H9 (cell line): ENCODE measurements around the gene GM2A. TPM values are rescaled to one million over a fixed set of nuclear protein-coding genes. Genes with fewer than 3 reads are reported as not detected.
A peak's percentile ranks its signal among the peaks of the same experiment; 100 is the strongest.

Source experiments
- DNase-seq: peaks from one replicate; pipeline ENCODE4 v3.0.0-alpha.2; 2017
- H2AFZ ChIP-seq: one replicate; pipeline ENCODE4 v1.6.1; 2013; ENCODE audit warnings: mild to moderate bottlenecking, low read length, control low read depth, moderate library complexity
- H2AK5ac ChIP-seq: 2 replicates; pipeline ENCODE4 v1.6.1; 2013; ENCODE audit warnings: low read length, control low read depth, mixed read lengths; ENCODE audit not compliant: insufficient read length
- H2BK120ac ChIP-seq: one replicate; pipeline ENCODE4 v1.6.1; 2013; ENCODE audit warnings: low read depth, mild to moderate bottlenecking, low read length, control low read depth, inconsistent platforms; ENCODE audit not compliant: poor library complexity, severe bottlenecking
- H2BK12ac ChIP-seq: 2 replicates; pipeline ENCODE4 v1.6.1; 2013; ENCODE audit warnings: low read length, control low read depth, mixed read lengths, low read depth; ENCODE audit not compliant: insufficient read length
- H2BK15ac ChIP-seq: 2 replicates; pipeline ENCODE4 v1.6.1; 2013; ENCODE audit warnings: low read depth, low read length, control low read depth
- H2BK20ac ChIP-seq: one replicate; pipeline ENCODE4 v1.6.1; 2013; ENCODE audit warnings: low read depth, mild to moderate bottlenecking, low read length, control low read depth, inconsistent platforms; ENCODE audit not compliant: poor library complexity, severe bottlenecking
- H2BK5ac ChIP-seq: 2 replicates; pipeline ENCODE4 v1.6.1; 2013; ENCODE audit warnings: low read length, control low read depth, mixed read lengths; ENCODE audit not compliant: insufficient read length
- H3K14ac ChIP-seq: 2 replicates; pipeline ENCODE4 v1.6.1; 2013; ENCODE audit warnings: low read length, control low read depth; ENCODE audit not compliant: insufficient read depth
- H3K18ac ChIP-seq: 2 replicates; pipeline ENCODE4 v1.6.1; 2013; ENCODE audit warnings: low read depth, mild to moderate bottlenecking, mixed read lengths, low read length, control low read depth; ENCODE audit not compliant: insufficient read length
- H3K23ac ChIP-seq: 2 replicates; pipeline ENCODE4 v1.6.1; 2013; ENCODE audit warnings: low read length, control low read depth, mixed read lengths, low read depth; ENCODE audit not compliant: insufficient read length
- H3K23me2 ChIP-seq: 2 replicates; pipeline ENCODE4 v1.6.1; 2013; ENCODE audit warnings: low read depth, mild to moderate bottlenecking, mixed read lengths, low read length, control low read depth; ENCODE audit not compliant: insufficient read length, poor library complexity, severe bottlenecking
- H3K27ac ChIP-seq: 2 replicates; pipeline ENCODE4 v1.5.1; 2013; ENCODE audit warnings: low read length, control low read depth, mixed read lengths, low read depth; ENCODE audit not compliant: insufficient read length
- H3K27me3 ChIP-seq: 2 replicates; pipeline ENCODE4 v1.6.1; 2013; ENCODE audit warnings: low read length, control low read depth, inconsistent platforms; ENCODE audit not compliant: insufficient read depth
- H3K4ac ChIP-seq: 2 replicates; pipeline ENCODE4 v1.6.1; 2013; ENCODE audit warnings: low read depth, mild to moderate bottlenecking, control low read depth, inconsistent platforms, low read length, moderate library complexity
- H3K4me1 ChIP-seq: 2 replicates; pipeline ENCODE4 v1.6.1; 2013; ENCODE audit warnings: low read length, control low read depth, inconsistent platforms; ENCODE audit not compliant: insufficient read depth
- H3K4me2 ChIP-seq: 2 replicates; pipeline ENCODE4 v1.6.1; 2013; ENCODE audit warnings: low read length, control low read depth, mixed read lengths; ENCODE audit not compliant: insufficient read length, insufficient read depth
- H3K56ac ChIP-seq: 2 replicates; pipeline ENCODE4 v1.6.1; 2013; ENCODE audit warnings: low read depth, mild to moderate bottlenecking, mixed read lengths, low read length, control low read depth; ENCODE audit not compliant: insufficient read length
- H3K79me1 ChIP-seq: 2 replicates; pipeline ENCODE4 v1.6.1; 2013; ENCODE audit warnings: low read depth, mild to moderate bottlenecking, moderate library complexity, low read length, control low read depth, inconsistent platforms; ENCODE audit not compliant: insufficient read depth, poor library complexity, severe bottlenecking
- H3K79me2 ChIP-seq: 2 replicates; pipeline ENCODE4 v1.6.1; 2013; ENCODE audit warnings: low read length, control low read depth, inconsistent platforms; ENCODE audit not compliant: insufficient read depth
- H3K9ac ChIP-seq: 2 replicates; pipeline ENCODE4 v1.6.1; 2013; ENCODE audit warnings: low read length, control low read depth, mixed read lengths; ENCODE audit not compliant: insufficient read length; ENCODE audit errors: extremely low read depth
- H3K9me3 ChIP-seq: one replicate; pipeline ENCODE4 v1.6.1; 2013; ENCODE audit warnings: low read depth, low read length, inconsistent platforms; ENCODE audit not compliant: control insufficient read depth
- H3T11ph ChIP-seq: one replicate; pipeline ENCODE4 v1.6.1; 2013; ENCODE audit warnings: mild to moderate bottlenecking, low read length, control low read depth, inconsistent platforms
- H4K20me1 ChIP-seq: one replicate; pipeline ENCODE4 v1.6.1; 2013; ENCODE audit not compliant: control insufficient read depth, insufficient read length, insufficient read depth
- H4K5ac ChIP-seq: 2 replicates; pipeline ENCODE4 v1.6.1; 2013; ENCODE audit warnings: low read depth, mild to moderate bottlenecking, mixed read lengths, low read length, control low read depth; ENCODE audit not compliant: insufficient read length
- H4K8ac ChIP-seq: replicated peaks from 2 replicates; pipeline ENCODE4 v1.6.1; 2013; ENCODE audit warnings: low read length, control low read depth, mixed read lengths, low read depth; ENCODE audit not compliant: insufficient read length
- H4K91ac ChIP-seq: 2 replicates; pipeline ENCODE4 v1.6.1; 2013; ENCODE audit warnings: low read depth, mild to moderate bottlenecking, moderate library complexity, mixed read lengths, low read length, control low read depth; ENCODE audit not compliant: insufficient read length
- H3K27ac Mint-ChIP-seq, 3 experiments: 2 replicates in 2 of 3; 3 replicates in 1 of 3; pipeline ENCODE4 v1.8.0; 2020 to 2021; ENCODE audit warnings: mixed read lengths in 3 of 3, mild to moderate bottlenecking in 1 of 3, moderate library complexity in 1 of 3
- H3K27me3 Mint-ChIP-seq: 2 replicates; pipeline ENCODE4 v1.8.0; 2021; ENCODE audit warnings: low read depth, mild to moderate bottlenecking, moderate library complexity, mixed read lengths
- H3K36me3 Mint-ChIP-seq, 3 experiments: 2 replicates in 2 of 3; 3 replicates in 1 of 3; pipeline ENCODE4 v1.8.0; 2020 to 2021; ENCODE audit warnings: low read depth in 3 of 3, mixed read lengths in 3 of 3; ENCODE audit not compliant: insufficient read depth in 1 of 3
- H3K4me1 Mint-ChIP-seq, 2 experiments: 2 replicates each; pipeline ENCODE4 v1.8.0; 2020; ENCODE audit warnings: mixed read lengths in 2 of 2
- H3K4me3 Mint-ChIP-seq, 2 experiments: 2 replicates in 1 of 2; 3 replicates in 1 of 2; pipeline ENCODE4 v1.8.0; 2020 to 2021; ENCODE audit warnings: mild to moderate bottlenecking in 2 of 2, mixed read lengths in 2 of 2, moderate library complexity in 1 of 2
- H3K9me3 Mint-ChIP-seq, 2 experiments: 2 replicates in 1 of 2; 3 replicates in 1 of 2; pipeline ENCODE4 v1.8.0; 2020; ENCODE audit warnings: mild to moderate bottlenecking in 2 of 2, mixed read lengths in 2 of 2, moderate library complexity in 1 of 2
- CTCF ChIP-seq: fragments of 200-600 bp; sonication (generic); conservative IDR thresholded peaks from 3 replicates; pipeline ENCODE4 v1.8.0; 2021; ENCODE audit warnings: antibody characterized with exemption, mild to moderate bottlenecking
- WGBS: extraction: QIAGEN DNeasy Blood & Tissue Kit; methylation state at CpG from one replicate; pipeline ENCODE4 v1.1.7; 2013; ENCODE audit warnings: missing lambda C conversion rate, low lambda C conversion rate, mixed read lengths; ENCODE audit not compliant: insufficient read length; ENCODE audit errors: extremely low coverage; 5-methylcytosine and 5-hydroxymethylcytosine counted together
- total RNA-seq: library from RNA; stranded (reverse); gene quantifications from 2 replicates; pipeline ENCODE4 v1.2.1, GENCODE V29; 2021

Gene GM2A
- total RNA-seq, 1 experiment from 2014 or later: 27.8 TPM

GRCh38 chr5:151284392-151284967 is 31.5 kb downstream of the GM2A start:
- H3K79me1 ChIP-seq: no peaks in the 10 kb centered on the region
- H3K9ac ChIP-seq: no peak overlapping the region
- no peaks in the 10 kb centered on the region for H3K23me2 ChIP-seq
- no peak overlapping the region for H3K4me3 Mint-ChIP-seq
- H3K4me1 ChIP-seq: peaks cover 6% of the 10 kb centered on the region; the same call in 1 of the 2 replicates
- no peak overlapping the region for H3K27ac ChIP-seq
- H3K79me2 ChIP-seq: no peaks in the 10 kb centered on the region
- no peaks in the 10 kb centered on the region; the same call in 1 of the 2 replicates for H3K27me3 Mint-ChIP-seq
- H3K9me3 ChIP-seq: no peaks in the 10 kb centered on the region
- no peak overlapping the region for H4K91ac ChIP-seq
- H3K27ac Mint-ChIP-seq: no peak overlapping the region
- no peak overlapping the region for H3K14ac ChIP-seq
- no peak overlapping the region for H3T11ph ChIP-seq
- H3K9me3 Mint-ChIP-seq: no peaks in the 10 kb centered on the region; a peak in 1 of 5 replicates
- H4K20me1 ChIP-seq: no peaks in the 10 kb centered on the region
- H3K23ac ChIP-seq: no peak overlapping the region
- H2BK15ac ChIP-seq: no peak overlapping the region
- no peak overlapping the region for H3K4me2 ChIP-seq
- H3K36me3 Mint-ChIP-seq: no peaks in the 10 kb centered on the region
- H3K56ac ChIP-seq: no peak overlapping the region
- no peak overlapping the region for H2AK5ac ChIP-seq
- H2AFZ ChIP-seq: no peak overlapping the region
- H4K5ac ChIP-seq: no peak overlapping the region
- H4K8ac ChIP-seq: no peak overlapping the region
- H2BK120ac ChIP-seq: no peak overlapping the region
- H3K27me3 ChIP-seq: no peaks in the 10 kb centered on the region
- H2BK5ac ChIP-seq: no peak overlapping the region
- no peak overlapping the region for H2BK20ac ChIP-seq
- H2BK12ac ChIP-seq: no peak overlapping the region
- TF ChIP-seq CTCF: peak; percentile 76
- no CpG with 5 or more reads among the region's 8 CpGs for WGBS
- no peak overlapping the region for H3K18ac ChIP-seq
- H3K4me1 Mint-ChIP-seq: peaks cover 10 to 13% of the 10 kb centered on the region in 2 experiments
- peak; percentile 43 for DNase-seq
- H3K4ac ChIP-seq: no peak overlapping the region
